ENCODE results near the gene BBS9.

DNA sequence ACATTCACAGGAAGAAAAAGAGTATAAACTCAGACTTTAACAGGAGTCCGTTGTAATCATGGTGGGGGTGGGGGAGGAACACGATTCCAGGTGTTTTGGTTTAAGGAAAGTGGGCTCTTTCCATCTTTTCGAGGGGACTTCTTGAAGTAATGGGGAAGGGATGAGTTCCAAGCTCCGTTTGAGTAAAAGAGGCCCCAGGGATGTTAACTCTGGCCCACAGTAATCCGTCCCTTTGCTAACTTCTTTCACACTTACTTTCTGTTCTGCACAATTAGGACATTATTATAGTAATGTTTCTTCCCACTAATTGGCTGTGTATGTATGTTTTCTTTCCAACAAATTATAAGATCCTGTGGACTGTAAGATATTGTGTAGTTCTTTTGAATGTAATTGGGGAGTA lies 374.4 kb downstream of the BBS9 start:
- TF ChIP-seq EZH2 (IDR thresholded peaks at IDR 0.05) (no peak), POLR2AphosphoS5 (IDR thresholded peaks at IDR 0.05; ENCODE audit: borderline replicate concordance, low read depth, low read length) (no peak), FOXP2 (optimal IDR thresholded peaks at IDR 0.05; ENCODE audit: control extremely low read depth, extremely low read length, insufficient read depth) (no peak)

Data from SK-N-MC (cell line).